Stomach (tissue), 4 donors: Measurements from ENCODE around the gene TFAM.

ENCODE experiments used
- CTCF ChIP-seq, 7 experiments: fragments of 450-650 bp in 4 of 7; fragments of 200-600 bp in 3 of 7; sonication (generic) in 3 of 7; IDR thresholded peaks; one replicate each; pipeline ENCODE4 v1.5.1; 2016 to 2019; ENCODE audit warnings: antibody characterized with exemption in 7 of 7, control low read depth in 2 of 7, mild to moderate bottlenecking in 1 of 7
- EP300 ChIP-seq: sonication (generic); formaldehyde crosslinking; IDR thresholded peaks from one replicate; pipeline ENCODE4 v1.6.1; 2017; ENCODE audit warnings: antibody characterized with exemption
- POLR2A ChIP-seq, 4 donors: fragments of 450-650 bp; IDR thresholded peaks; one replicate each; pipeline ENCODE4 v1.6.1; 2016; ENCODE audit warnings: antibody characterized with exemption in 4 of 4, control low read depth in 2 of 4, mild to moderate bottlenecking in 1 of 4, moderate library complexity in 1 of 4
- POLR2AphosphoS5 ChIP-seq, 3 donors: sonication (generic); formaldehyde crosslinking; IDR thresholded peaks; one replicate each; pipeline ENCODE4 v1.6.1; 2016; ENCODE audit warnings: antibody characterized with exemption in 3 of 3

- no peak for TF ChIP-seq CTCF (IDR thresholded peaks at IDR 0.05)
- TF ChIP-seq POLR2A (IDR thresholded peaks at IDR 0.05) = no peak
- TF ChIP-seq POLR2AphosphoS5 (IDR thresholded peaks at IDR 0.05) = no peak
- TF ChIP-seq EP300 = no peak
Observed at GRCh38 chr10:58436071-58436470, 50.9 kb downstream of the TFAM start.
